Renal cortical epithelial cell (primary cell): ENCODE results near the gene VENTX. TPM values are rescaled to one million over a fixed set of nuclear protein-coding genes. Genes with fewer than 3 reads are reported as not detected.
"Not testable (repeated sequence)": the region's sequence is repeated elsewhere in the genome, so short reads cannot be mapped to it uniquely, and the experiment has no call there.

ENCODE experiments used
- DNase-seq: peaks from one replicate; pipeline ENCODE4 v3.0.0-alpha.2; 2011; ENCODE audit warnings: low read depth
- total RNA-seq: library from RNA; depleted of rRNA; stranded (reverse); fragments of >200 nt; gene quantifications from 2 replicates; pipeline ENCODE4 v1.2.3, GENCODE V29; 2014

Gene VENTX
- total RNA-seq, 1 donor from 2014 or later = not detected

DNA sequence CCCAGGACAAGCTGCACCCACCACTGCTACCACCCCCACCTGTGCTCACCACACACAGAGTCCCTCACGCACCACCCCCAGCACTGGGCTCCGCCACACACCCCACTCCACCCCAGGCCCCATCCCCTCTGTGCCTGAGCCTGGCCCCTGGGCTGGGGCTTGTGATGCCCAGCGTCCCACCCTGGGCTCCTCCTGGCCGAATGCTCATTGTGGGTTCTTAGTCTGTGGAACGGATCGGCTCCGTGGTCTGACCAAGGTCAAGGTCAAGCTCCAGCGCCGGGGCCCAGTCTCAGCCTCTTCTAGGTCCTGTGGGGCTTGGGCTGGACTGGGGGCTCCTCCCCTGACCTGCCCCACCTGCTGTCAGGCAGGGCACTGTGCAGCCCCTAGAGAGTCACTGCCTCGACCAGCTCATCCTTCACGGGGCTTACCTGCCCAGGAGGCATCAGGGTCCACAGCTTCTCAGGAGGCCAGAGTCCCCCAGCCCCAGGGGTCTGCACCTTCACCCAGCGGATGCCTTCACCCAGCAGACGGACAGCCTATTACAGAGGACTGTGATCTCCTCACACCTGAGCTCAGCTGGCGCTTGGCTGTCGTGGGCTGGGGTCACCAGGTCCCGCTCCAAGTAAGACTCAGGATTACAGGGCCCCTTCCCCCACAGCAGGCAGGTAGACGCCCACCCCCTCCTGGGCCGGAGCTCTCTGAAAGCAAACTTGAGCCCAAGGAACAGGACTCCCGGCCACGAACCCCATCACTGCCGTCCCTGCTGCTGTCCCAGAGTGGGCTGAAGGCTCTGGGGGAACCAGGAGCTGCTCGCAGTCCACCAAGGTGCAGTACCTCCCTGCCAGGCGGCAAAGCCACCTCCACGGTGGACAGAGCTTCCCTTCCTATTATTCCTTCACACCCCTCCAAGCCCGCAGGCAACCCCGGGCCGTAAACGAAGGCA, 22.9 kb upstream of the VENTX start:
- no peak for DNase-seq

DNA sequence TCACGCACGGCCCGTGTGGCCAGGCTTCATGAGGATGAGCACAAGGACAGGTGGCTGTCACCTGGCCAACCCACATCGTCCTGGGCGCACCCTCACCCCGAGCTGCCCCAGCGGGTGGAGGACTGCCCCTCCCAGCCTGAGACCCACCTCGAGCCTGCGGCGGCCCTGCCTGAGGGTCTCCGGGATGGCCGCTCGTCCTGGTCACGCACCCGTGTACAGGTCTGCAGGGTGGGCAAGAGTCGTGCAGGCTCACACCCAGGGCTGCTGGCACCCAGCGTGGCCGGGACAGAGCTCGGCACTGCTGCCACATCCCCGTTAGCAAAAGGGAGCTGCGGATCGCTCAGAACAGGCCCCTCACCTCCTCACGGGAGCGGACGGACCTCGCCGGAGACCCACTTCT, 22.1 kb upstream of the VENTX start:
- DNase-seq = no peak

DNA sequence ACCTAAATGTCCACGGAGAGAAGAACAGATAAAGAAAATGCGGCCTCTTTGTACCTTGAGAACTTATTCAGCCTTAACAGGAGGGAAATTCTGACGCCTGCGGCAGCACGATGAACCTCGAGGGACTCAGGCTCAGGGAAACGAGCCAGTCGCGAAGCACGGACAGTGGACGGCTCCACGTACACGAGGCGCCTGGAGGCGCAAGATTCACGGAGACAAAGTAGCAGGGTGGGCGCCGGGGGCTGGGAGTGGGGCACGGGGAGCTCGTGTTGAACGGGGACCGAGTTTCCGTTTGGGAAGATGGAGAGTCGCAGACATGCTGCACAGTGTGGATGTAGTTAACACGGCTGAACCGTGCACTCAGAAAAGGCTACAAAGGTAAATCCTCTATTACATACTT, 20.9 kb upstream of the VENTX start:
- DNase-seq = no peak

DNA sequence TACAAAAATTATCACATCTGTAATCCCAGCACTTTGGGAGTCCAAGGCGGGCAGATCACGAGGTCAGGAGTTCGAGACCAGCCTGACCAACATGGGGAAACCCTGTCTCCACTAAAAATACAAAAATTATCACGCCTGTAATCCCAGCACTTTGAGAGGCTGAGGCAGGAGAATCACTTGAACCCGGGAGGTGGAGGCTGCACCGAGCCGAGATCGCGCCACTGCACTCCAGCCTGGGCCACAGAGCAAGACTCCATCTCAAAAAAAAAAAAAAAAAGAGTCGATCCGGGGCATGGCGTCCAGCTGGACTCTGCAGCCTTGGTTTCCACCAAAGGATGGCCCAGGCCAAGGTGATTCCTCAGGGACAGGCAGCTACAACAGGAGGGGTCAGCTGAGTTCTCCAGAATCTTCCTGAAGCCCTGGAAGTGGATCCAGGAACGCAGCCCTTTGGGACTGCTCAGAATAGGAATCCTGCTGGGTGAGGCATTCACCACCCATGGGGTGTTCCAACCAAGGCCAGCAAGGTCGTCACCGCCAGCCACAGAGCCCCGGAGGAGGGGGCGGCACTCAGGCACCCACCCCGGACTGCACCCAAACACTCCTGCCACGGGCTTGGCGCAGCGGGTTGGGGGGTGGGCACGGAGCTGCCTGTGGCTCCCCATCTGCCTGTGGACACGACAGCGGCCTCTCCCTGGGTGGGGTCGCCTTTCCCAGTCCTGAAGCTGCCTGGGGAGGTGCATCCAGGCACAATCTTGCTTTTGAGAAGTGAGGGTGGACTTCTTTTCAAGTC, 19.7 kb upstream of the VENTX start:
- no peak for DNase-seq

DNA sequence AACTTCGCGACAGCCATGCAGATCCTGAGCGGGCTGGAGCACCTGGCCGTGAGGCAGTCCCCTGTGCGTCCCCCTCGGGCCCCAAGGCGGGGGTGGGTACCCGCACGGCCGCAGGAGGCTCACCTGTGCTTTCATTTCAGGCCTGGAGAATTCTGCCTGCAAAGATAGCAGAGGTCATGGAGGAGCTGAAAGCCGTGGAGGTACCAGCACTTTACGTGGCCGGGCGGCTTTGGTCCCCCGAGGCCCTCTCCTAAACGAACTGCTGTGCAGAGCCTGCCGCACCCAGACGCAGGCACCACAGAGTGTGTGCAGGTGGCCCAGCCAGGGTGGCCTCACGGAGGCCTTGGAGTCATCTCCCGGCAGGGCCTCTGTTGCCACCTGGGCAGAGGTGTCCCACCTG, 18.8 kb upstream of the VENTX start:
- DNase-seq = no peak

DNA sequence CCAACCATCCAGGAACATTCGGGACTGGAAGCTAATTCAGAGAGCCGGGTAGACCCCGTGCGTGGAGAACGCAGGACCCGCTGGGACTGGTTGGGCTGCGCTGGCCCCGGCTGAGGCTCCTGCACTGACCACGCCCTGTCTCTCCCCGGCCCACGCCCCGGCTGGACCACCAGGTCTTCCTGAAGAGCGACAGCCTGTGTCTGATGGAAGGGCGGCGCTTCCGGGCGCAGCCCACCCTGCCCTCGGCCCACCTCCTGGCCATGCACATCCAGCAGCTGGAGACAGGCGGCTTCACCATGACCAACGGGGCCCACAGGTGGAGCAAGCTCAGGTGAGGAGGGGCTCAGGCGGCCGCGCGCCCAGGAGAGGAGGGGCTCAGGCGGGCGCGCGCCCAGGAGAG, 17.9 kb upstream of the VENTX start:
- DNase-seq = no peak

DNA sequence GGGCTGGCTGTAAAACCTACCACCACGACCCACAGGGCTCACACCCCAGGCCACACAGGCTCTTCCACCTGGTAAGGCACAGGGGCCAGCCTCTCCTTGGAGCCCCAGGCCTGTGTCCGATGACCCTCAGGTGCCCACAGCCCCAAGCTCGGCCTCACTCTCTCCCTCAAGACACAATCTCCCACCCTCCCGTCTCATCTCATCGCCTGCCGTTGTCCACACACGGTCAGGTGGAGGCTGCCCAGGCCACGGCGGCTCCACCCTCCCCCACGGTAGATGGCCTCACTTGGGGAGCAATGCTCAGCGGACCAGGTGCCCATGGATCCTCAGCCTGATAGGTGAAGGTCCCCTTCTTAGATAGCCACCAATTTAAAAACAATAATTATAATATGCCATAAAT, 16.3 kb upstream of the VENTX start:
- no peak for DNase-seq

DNA sequence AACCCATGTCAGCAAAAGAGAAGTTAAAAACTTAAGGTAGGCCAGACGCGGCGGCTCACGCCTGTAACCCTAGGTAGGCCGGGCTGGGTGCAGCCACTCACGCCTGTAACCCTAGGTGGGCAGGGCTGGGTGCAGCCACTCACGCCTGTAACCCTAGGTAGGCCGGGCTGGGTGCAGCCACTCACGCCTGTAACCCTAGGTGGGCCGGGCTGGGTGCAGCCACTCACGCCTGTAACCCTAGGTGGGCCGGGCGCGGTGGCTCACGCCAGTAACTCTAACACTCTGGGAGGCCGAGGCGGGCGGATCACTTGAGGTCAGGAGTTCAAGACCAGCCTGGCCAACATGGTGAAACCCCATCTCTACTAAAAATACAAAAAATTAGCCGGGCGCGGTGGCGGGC, 15.9 kb upstream of the VENTX start:
- DNase-seq = not testable (repeated sequence)

DNA sequence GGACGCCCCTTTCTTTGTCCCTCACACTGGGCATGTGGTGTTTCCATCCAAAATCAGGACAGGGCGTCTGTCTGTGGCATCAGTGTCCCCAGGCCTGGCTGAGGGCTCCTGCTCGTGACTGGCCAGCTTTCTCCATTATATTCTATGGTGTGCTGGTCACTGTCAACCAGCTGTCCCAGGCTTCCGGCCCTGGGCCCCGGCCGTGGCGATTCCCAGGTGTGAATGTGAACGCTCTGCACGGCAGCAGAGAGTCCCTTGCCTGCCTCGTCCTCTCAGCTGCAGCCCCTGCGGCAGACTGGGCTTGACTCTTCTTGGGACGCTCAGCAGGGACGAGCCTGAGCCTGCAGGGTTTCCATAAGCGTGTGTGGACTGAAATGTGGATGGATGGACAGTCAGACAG, 13.6 kb upstream of the VENTX start:
- DNase-seq = no peak

DNA sequence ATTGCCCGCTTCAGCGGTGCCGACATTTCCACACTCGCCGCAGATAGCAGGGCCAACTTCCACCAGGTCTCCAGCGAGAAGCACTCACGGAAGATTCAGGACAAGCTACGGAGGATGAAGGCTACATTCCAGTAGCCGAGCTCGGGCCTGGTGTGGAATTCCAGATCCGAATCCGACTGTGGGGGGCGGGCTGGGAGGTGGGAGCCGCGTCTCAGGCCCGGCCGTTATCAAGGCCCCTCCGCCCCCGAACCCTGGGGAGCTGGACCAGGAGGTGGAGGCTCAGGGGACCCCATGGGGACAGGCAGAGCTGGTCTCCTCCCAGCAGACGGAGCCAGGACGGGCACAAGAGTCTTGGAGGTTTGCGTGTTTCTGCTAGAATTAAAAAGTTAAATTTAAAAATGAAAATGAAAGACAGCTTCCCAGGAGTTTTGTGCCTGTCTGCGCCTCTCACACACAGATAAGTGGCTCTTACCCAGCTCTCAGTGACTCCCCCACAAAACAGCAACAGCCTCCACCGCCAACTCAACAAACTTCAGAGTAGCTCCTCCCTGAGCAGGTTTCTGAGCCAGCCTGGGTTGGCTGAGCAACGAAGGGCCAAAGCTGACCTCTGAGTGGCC, 12.8 kb upstream of the VENTX start:
- DNase-seq = peak; percentile 19

DNA sequence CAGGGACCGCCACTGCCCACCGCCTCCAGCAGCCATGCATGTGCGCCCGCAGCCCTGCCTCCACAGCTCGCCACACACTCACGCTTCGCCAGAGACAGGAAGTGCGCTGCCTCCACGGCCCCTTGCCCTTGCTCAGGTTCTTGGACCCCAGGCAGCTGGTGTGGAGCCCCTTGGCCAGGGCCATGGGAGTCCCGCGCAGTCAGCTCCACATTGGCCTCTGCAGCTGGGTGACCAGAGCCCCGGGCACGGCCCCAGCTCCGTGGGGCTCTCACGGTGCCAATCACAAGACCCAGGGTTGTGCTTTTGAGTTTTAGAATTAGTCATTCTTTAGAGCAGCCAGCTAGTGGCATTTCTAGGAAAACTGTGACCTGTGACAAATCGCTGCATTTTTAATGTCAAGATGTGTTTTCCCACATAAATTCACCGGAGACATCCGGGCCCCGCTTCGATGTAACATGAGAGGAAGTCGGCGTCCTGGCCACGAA, 11.9 kb upstream of the VENTX start:
- peak; percentile 37 for DNase-seq

DNA sequence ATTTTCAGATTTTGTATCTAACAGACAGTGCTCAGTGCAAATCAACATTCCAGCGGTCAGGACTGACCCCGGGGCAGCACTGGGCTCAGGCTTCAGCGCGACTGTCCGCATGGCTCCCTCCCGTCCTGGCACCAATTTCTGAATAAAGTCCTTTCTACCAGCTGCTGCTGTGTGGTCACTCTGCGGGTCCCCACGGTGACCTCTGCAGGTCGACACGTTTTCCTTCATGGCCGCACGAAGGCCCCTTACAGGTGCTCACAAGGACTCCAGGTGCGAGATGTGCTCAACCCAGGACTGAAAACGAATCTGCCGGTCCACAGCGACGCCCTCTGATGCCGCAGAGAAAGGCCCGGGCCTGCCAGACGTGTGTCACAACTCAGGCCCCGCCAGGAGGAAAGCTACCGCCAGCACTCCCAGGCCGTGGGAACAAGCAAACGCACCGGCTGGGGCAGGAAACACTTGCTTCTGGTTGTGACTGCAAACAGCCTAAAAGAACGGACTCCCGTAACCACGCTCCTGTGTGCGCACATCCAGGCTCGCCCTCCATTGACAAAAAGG, 11.3 kb upstream of the VENTX start:
- DNase-seq = no peak

DNA sequence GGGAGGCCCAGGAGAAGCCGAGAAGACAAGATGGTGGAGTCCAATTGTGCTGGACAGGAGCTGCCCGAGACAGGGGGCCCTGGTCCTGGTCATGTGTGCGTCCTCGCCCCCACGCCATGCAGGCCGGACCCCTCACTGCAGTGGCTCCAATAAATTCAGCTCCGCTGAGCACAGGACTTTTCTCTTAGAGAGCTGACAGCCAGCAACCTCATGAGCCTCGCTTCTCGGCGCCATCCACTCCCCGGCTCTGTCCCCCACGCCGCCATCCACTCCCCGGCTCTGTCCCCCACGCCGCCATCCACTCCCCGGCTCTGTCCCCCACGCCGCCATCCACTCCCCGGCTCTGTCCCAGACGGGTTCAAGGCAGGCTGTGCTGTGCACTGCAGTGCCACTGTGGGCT, 10.4 kb upstream of the VENTX start:
- DNase-seq = no peak

DNA sequence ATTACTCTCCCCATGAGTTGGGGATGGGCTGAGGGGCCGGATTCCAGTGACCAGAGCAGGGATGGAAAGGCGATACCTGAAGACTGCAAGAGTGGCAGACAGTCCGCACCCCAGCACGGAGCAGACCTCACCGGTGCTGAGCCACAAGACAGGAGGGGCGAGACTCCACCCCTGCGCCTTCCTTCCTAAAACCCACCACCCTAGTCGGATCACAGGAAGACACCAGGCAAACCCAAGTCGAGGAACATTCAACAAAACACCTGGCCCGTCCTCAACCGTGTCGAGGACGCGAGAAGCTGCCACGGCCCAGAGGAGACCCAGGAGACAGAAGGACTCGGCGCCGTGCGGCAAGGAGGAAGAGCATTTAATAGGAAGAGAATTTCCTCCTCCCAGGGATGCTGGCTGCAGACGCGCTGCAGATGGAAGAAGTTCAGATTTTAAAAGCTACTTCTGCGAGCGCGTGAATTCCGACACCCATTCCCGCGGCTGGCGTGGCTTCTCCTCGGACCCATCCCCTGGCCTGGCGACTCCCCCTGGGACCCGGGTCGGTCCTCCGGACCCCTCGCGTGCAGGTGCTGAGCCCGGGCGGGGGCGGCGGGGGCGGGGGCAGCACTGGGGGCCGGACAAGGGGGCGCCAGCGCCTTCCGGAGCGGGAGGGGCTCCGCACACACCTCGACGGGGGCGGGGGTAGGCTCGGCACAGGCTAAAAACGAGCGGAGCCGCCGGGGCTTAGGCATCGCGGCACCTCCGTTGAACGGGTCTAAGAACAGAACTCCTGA, 8.2 kb upstream of the VENTX start:
- DNase-seq = no peak

DNA sequence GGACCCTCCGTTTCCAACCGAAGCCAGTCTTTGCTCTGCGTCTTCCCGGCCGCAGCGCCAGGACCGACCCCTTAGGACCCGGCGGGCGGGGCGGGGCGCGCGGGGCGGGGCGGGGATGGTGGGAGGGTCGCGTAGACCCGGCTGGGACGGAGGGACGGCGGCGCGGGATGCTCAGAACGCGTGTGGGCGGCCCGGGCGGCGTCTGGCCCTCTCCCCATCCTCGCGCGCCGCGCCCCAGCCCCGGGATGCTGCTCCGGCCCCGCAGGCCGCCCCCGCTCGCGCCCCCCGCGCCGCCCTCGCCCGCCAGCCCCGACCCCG, 7.7 kb upstream of the VENTX start, which contains the start of gene UTF1:
Gene UTF1, plus strand, starts transcription at position 174 of the 318 bp plus-strand sequence. Its CDS starts 72 bp downstream, at position 246.
- no peak for DNase-seq

DNA sequence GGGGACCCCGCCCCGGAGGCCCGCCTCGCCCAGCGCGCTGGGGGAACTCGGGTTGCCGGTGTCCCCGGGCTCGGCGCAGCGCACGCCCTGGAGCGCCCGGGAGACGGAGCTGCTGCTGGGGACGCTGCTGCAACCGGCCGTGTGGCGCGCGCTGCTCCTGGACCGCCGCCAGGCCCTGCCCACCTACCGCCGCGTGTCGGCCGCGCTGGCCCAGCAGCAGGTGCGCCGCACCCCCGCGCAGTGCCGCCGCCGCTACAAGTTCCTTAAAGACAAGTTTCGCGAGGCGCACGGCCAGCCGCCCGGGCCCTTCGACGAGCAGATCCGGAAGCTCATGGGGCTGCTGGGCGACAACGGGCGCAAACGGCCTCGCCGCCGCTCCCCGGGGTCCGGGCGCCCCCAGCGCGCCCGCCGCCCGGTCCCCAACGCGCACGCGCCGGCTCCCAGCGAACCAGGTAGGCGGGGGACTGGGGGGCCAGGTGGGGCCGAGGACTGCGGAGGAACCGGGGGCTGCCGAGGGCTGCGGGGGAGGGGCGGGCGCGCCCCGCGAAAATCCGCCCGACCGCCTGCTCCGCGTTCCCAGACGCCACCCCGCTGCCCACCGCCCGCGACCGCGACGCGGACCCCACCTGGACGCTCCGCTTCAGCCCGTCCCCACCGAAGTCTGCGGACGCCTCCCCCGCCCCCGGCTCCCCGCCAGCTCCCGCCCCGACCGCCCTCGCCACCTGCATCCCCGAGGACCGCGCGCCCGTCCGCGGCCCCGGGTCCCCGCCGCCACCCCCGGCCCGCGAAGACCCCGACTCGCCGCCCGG, 7.1 kb upstream of the VENTX start:
- DNase-seq = no peak

DNA sequence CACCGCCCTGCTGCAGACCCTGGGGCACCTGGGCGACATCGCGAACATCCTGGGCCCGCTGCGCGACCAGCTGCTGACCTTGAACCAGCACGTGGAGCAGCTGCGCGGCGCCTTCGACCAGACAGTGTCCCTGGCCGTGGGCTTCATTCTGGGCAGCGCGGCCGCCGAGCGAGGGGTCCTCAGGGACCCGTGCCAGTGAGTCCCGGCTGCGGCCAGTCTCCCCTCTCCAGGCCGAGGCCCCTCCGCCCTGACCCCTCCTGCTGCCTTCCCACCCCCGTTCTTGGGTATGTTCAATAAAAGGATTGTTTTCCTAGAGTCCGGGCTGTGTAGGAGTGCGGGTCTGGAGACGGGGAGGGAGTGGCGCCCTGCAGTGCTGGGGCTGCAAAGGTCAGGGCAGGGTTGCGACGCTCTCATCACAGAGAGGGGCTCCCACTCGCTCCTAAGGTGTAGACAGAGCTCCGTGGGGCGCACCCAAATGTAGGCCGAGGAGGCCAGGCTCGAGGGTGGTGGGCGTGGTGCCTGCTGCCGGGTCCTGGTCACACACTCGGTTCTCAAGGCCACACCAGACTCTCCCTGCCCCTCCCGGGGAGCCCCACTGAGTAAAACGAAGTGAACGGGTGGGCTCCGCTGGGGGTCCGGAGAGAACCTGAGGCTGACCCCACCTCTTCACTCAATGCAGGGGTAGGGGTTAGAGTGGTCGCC, 6.3 kb upstream of the VENTX start:
- DNase-seq = no peak

DNA sequence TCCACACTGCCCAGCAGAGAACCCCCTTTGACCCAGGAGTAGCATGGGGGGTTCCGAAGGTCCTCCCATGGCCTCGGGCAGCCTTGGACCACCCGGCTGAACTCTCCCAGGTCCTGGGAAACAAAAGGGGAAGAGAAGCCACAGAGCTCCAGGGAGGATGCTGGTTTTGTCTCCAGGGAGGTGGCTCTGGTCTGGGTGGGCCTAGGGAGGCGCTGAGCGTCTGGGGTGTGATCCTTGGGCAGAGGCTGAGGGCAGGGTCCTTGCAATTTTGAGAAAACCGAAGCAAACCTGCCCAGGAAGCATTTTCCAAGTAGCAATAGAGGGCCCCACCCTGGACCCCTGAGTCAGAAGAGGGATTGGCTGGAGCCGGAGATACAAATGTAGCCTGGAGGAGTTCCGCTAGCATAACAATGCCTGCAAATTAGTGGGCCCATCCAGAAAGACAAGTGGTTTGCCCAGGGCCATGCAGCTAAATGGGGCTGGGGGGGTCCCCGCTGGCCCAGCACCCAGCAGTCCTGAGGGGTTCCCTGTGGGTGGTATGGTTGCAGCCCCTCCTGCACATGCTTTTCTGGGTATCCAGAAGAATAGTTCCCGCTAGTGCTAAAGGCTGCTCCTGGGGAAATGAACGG, 5.6 kb upstream of the VENTX start:
- DNase-seq = no peak

DNA sequence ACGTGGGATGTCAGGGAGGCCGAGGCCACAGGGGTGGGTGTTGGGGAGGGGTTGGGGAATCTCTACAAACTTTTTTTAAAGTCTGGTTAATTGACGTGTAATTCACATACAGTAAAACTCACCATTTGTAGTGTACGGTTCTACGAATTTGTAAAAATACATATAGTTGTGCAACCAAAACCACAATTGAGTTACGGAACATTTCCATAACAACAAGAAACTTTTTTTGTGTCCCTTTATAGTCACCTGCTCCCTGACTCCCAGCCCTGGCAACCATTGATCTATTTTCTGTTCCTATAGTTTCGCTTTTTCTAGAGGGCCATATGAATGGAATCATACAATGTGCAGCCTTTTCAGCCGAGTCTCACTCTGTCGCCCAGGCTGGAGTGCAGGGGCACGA, 2.9 kb upstream of the VENTX start:
- DNase-seq = not testable (repeated sequence)
